IMR-90 (cell line): ENCODE results near the gene CRIM1. TPM values are rescaled to one million over a fixed set of nuclear protein-coding genes. Genes with fewer than 3 reads are reported as not detected.

Experiments
- ATAC-seq: fragments of 200-7000 bp; cut with Tn5 transposase; 2 replicates; pipeline ENCODE4 v1.9.1; 2020; ENCODE audit warnings: low read depth, mild to moderate bottlenecking, moderate library complexity
- BruUV-seq: library from RNA; stranded (reverse); fragments of 400-500 nt; replicated peaks from 2 replicates; lab custom pipeline; 2021; lab: Mats Ljungman, UMichigan
- CTCF ChIA-PET: fragments of 300-600 bp; formaldehyde crosslinking; extraction: SDS; loops from one replicate; lab custom pipeline; 2021; ENCODE audit warnings: antibody characterized with exemption; lab: Yijun Ruan, JAX
- POLR2A ChIA-PET: fragments of 300-600 bp; sonication (Branson Sonifier 250); formaldehyde crosslinking; loops from one replicate; lab custom pipeline; 2022; ENCODE audit warnings: antibody characterized with exemption; ENCODE audit not compliant: unreplicated experiment; lab: Charles Lee
- DNase-seq: peaks from one replicate; pipeline ENCODE4 v3.0.0; 2013
- H2AFZ ChIP-seq: replicated peaks from 2 replicates; pipeline ENCODE3; 2013; ENCODE audit warnings: low read length, mild to moderate bottlenecking; ENCODE audit not compliant: poor library complexity
- H2AK5ac ChIP-seq: 2 replicates; pipeline ENCODE4 v1.6.1; 2013; ENCODE audit warnings: low read depth, low read length, inconsistent platforms
- H2AK9ac ChIP-seq: replicated peaks from 2 replicates; pipeline ENCODE3; 2013; ENCODE audit warnings: mild to moderate bottlenecking, low read depth, low read length, moderate library complexity; ENCODE audit not compliant: poor library complexity
- H2BK120ac ChIP-seq: 2 replicates; pipeline ENCODE4 v1.6.1; 2013; ENCODE audit warnings: low read depth, low read length, inconsistent platforms
- H2BK15ac ChIP-seq: 3 replicates; pipeline ENCODE4 v1.6.1; 2013; ENCODE audit warnings: low read depth, low read length, inconsistent platforms
- H2BK20ac ChIP-seq: 2 replicates; pipeline ENCODE4 v1.6.1; 2013; ENCODE audit warnings: low read depth, mild to moderate bottlenecking, inconsistent platforms, low read length, moderate library complexity
- H2BK5ac ChIP-seq: 2 replicates; pipeline ENCODE4 v1.6.1; 2013; ENCODE audit warnings: mild to moderate bottlenecking, low read depth, low read length, inconsistent platforms; ENCODE audit not compliant: poor library complexity, severe bottlenecking
- H3K14ac ChIP-seq: replicated peaks from 2 replicates; pipeline ENCODE4 v1.6.1; 2013; ENCODE audit warnings: low read depth, low read length, inconsistent platforms
- H3K18ac ChIP-seq: 2 replicates; pipeline ENCODE4 v1.6.1; 2013; ENCODE audit warnings: low read depth, low read length, control low read depth
- H3K23ac ChIP-seq: 2 replicates; pipeline ENCODE4 v1.6.1; 2013; ENCODE audit warnings: low read depth, low read length, inconsistent platforms
- H3K27ac ChIP-seq: 2 replicates; pipeline ENCODE4 v1.5.1; 2013; ENCODE audit warnings: mild to moderate bottlenecking, control low read depth, low read length; ENCODE audit not compliant: insufficient read depth
- H3K27me3 ChIP-seq: 2 replicates; pipeline ENCODE4 v1.6.1; 2013; ENCODE audit warnings: low read length; ENCODE audit not compliant: control insufficient read depth, insufficient read depth
- H3K36me3 ChIP-seq: 2 replicates; pipeline ENCODE4 v1.6.1; 2013; ENCODE audit warnings: low read length, mixed read lengths; ENCODE audit not compliant: control insufficient read depth, insufficient read depth
- H3K4ac ChIP-seq: 2 replicates; pipeline ENCODE4 v1.6.1; 2013; ENCODE audit warnings: low read depth, low read length, inconsistent platforms
- H3K4me1 ChIP-seq: 2 replicates; pipeline ENCODE4 v1.6.1; 2013; ENCODE audit warnings: low read length, mixed read lengths; ENCODE audit not compliant: control insufficient read depth, insufficient read depth
- H3K4me2 ChIP-seq: 2 replicates; pipeline ENCODE4 v1.6.1; 2013; ENCODE audit warnings: low read depth, mild to moderate bottlenecking, control low read depth, low read length, moderate library complexity
- H3K4me3 ChIP-seq: 2 replicates; pipeline ENCODE4 v1.5.1; 2013; ENCODE audit warnings: low read depth, mild to moderate bottlenecking, control low read depth, low read length, moderate library complexity; ENCODE audit not compliant: insufficient read depth
- H3K56ac ChIP-seq: 2 replicates; pipeline ENCODE4 v1.6.1; 2013; ENCODE audit warnings: low read length, inconsistent platforms; ENCODE audit not compliant: insufficient read depth; ENCODE audit errors: extremely low read depth
- H3K79me1 ChIP-seq, 2 experiments: 2 replicates each; pipeline ENCODE4 v1.6.1; 2013; ENCODE audit warnings: low read length in 2 of 2, inconsistent platforms in 1 of 2, low read depth in 1 of 2
- H3K9ac ChIP-seq: 2 replicates; pipeline ENCODE4 v1.6.1; 2013; ENCODE audit warnings: low read depth, low read length, control low read depth
- H3K9me1 ChIP-seq: 2 replicates; pipeline ENCODE4 v1.6.1; 2013; ENCODE audit warnings: low read length, inconsistent platforms; ENCODE audit not compliant: insufficient read depth
- H3K9me3 ChIP-seq: 2 replicates; pipeline ENCODE4 v1.6.1; 2013; ENCODE audit warnings: low read length; ENCODE audit not compliant: control insufficient read depth, insufficient read depth
- H4K20me1 ChIP-seq: 2 replicates; pipeline ENCODE4 v1.6.1; 2013; ENCODE audit warnings: low read length, inconsistent platforms; ENCODE audit not compliant: insufficient read depth
- H4K5ac ChIP-seq: 2 replicates; pipeline ENCODE4 v1.6.1; 2013; ENCODE audit warnings: mild to moderate bottlenecking, low read depth, low read length, control low read depth
- H4K8ac ChIP-seq, 2 experiments: 2 replicates each; pipeline ENCODE4 v1.6.1; 2013; ENCODE audit warnings: low read depth in 2 of 2, low read length in 2 of 2, control low read depth in 1 of 2, inconsistent platforms in 1 of 2
- H4K91ac ChIP-seq: 2 replicates; pipeline ENCODE4 v1.6.1; 2013; ENCODE audit warnings: low read depth, low read length, inconsistent platforms; ENCODE audit not compliant: insufficient read depth
- BHLHE40 ChIP-seq: fragments of 150-350 bp; IDR thresholded peaks from 2 replicates; pipeline ENCODE4 v1.6.1; 2016; ENCODE audit warnings: mild to moderate bottlenecking, low read depth, low read length
- CEBPB ChIP-seq: IDR thresholded peaks from 2 replicates; pipeline ENCODE4 v1.6.1; 2012; ENCODE audit warnings: low read depth, low read length, improper control_type of control experiment
- CHD1 ChIP-seq: IDR thresholded peaks from 2 replicates; pipeline ENCODE4 v1.6.1; 2012; ENCODE audit warnings: low read depth, low read length, improper control_type of control experiment
- CTCF ChIP-seq: conservative IDR thresholded peaks from 2 replicates; pipeline ENCODE4 v1.5.1; 2012; ENCODE audit warnings: mild to moderate bottlenecking, low read depth, low read length, improper control_type of control experiment
- ELK1 ChIP-seq: fragments of 150-350 bp; IDR thresholded peaks from 2 replicates; pipeline ENCODE4 v1.6.1; 2016; ENCODE audit warnings: low read depth, mild to moderate bottlenecking, low read length, moderate library complexity, borderline replicate concordance
- FOS ChIP-seq: fragments of 150-350 bp; IDR thresholded peaks from 2 replicates; pipeline ENCODE4 v1.6.1; 2016; ENCODE audit warnings: low read depth, low read length
- MAFK ChIP-seq: IDR thresholded peaks from 2 replicates; pipeline ENCODE4 v1.6.1; 2012; ENCODE audit warnings: low read depth, low read length, improper control_type of control experiment
- MAZ ChIP-seq: IDR thresholded peaks from 2 replicates; pipeline ENCODE4 v1.6.1; 2012; ENCODE audit warnings: low read depth, mild to moderate bottlenecking, low read length, improper control_type of control experiment, moderate library complexity, borderline replicate concordance
- MXI1 ChIP-seq: IDR thresholded peaks from 2 replicates; pipeline ENCODE4 v1.6.1; 2012; ENCODE audit warnings: low read depth, mild to moderate bottlenecking, low read length, moderate library complexity, borderline replicate concordance
- NFE2L2 ChIP-seq: fragments of 150-350 bp; IDR thresholded peaks from 2 replicates; pipeline ENCODE4 v1.6.1; 2016; ENCODE audit warnings: low read depth, mild to moderate bottlenecking, low read length
- POLR2A ChIP-seq: IDR thresholded peaks from 2 replicates; pipeline ENCODE4 v1.6.1; 2012; ENCODE audit warnings: mild to moderate bottlenecking, low read depth, low read length
- RAD21 ChIP-seq: IDR thresholded peaks from 2 replicates; pipeline ENCODE4 v1.6.1; 2012; ENCODE audit warnings: low read length, improper control_type of control experiment
- RCOR1 ChIP-seq: IDR thresholded peaks from 2 replicates; pipeline ENCODE4 v1.6.1; 2012; ENCODE audit warnings: mild to moderate bottlenecking, low read length, improper control_type of control experiment; ENCODE audit not compliant: insufficient replicate concordance
- RFX5 ChIP-seq: IDR thresholded peaks from 2 replicates; pipeline ENCODE4 v1.8.0; 2012; ENCODE audit warnings: low read depth, mild to moderate bottlenecking, low read length, moderate library complexity
- SMC3 ChIP-seq: fragments of 150-350 bp; IDR thresholded peaks from 2 replicates; pipeline ENCODE4 v1.6.1; 2016; ENCODE audit warnings: low read depth, mild to moderate bottlenecking, antibody characterized with exemption, low read length, moderate library complexity
- USF2 ChIP-seq: fragments of 150-350 bp; IDR thresholded peaks from 2 replicates; pipeline ENCODE4 v1.6.1; 2017; ENCODE audit warnings: mild to moderate bottlenecking, antibody characterized with exemption, low read length, low read depth
- WGBS, 2 experiments: methylation state at CpG; one replicate each; pipeline versions ENCODE4 v1.1.5 to v1.1.7; 2013; ENCODE audit warnings: missing lambda C conversion rate in 2 of 2; ENCODE audit not compliant: insufficient read length in 1 of 2; ENCODE audit errors: extremely low coverage in 2 of 2; 5-methylcytosine and 5-hydroxymethylcytosine counted together
- dilution Hi-C: fragments of 300-500 bp; cut with HindIII; formaldehyde crosslinking; loops from one replicate; pipeline ENCODE4 v1.14.3; 2018; ENCODE audit warnings: low sequenced_read_pairs; ENCODE audit not compliant: unreplicated experiment
- in situ Hi-C: fragments of 300-500 bp; cut with MboI; formaldehyde crosslinking; loops from 3 replicates; pipeline ENCODE4 v1.14.3; 2019; ENCODE audit warnings: low sequenced_read_pairs, inconsistent platforms, mixed read lengths
- intact Hi-C: fragments of 100-400 bp; cut with micrococcal nuclease; formaldehyde crosslinking; loops from 2 replicates; pipeline ENCODE4 v1.10.0; 2022
- polyA plus RNA-seq, 3 experiments: library from polyadenylated mRNA; depleted of rRNA; stranded (reverse); fragments of >200 nt; gene quantifications; 2 replicates each; pipeline ENCODE4 v1.2.3, GENCODE V29; 2012; ENCODE audit warnings: low replicate concordance in 1 of 3
- total RNA-seq: library from RNA; depleted of rRNA; stranded (reverse); fragments of >200 nt; gene quantifications from 2 replicates; pipeline ENCODE4 v1.2.3, GENCODE V29; 2012

CRIM1 gene
- total and polyA plus RNA-seq, 2 of the 4 experiments (the other 2 are of a cell fraction) = 285 to 490 TPM

GRCh38 chr2:36478332-36478738 is 122.8 kb downstream of the CRIM1 start:
- Histone ChIP-seq H3K27me3 (no peaks in the 10 kb centered on the region), H3K4me1 (peaks cover 27% of the 10 kb centered on the region), H2BK120ac (peak overlapping the region; percentile 99), H3K4ac (peak overlapping the region; percentile 100; the same call in 1 of the 2 replicates), H3K23ac (peak overlapping the region; percentile 99; the same call in 1 of the 2 replicates), H3K79me1 (peaks cover 42 to 54% of the 10 kb centered on the region in 2 experiments), H2AFZ (no peak overlapping the region), H2BK5ac (peak overlapping the region; percentile 99), H2AK9ac (no peak overlapping the region), H3K27ac (peak overlapping the region; percentile 21; the same call in 1 of the 2 replicates), H3K9ac (no peak overlapping the region), H3K18ac (peak overlapping the region; percentile 2; the same call in 1 of the 2 replicates), H3K56ac (peak overlapping the region; percentile 83), H3K9me3 (peaks cover 16% of the 10 kb centered on the region), H2AK5ac (0 out of 2 replicates have a peak overlapping the region, but pooled peaks have one; percentile 11), H2BK15ac (peak overlapping the region; percentile 36; the same call in 2 of the 3 replicates), H4K5ac (no peak overlapping the region; the same call in 1 of the 2 replicates), H3K4me3 (no peak overlapping the region), H3K4me2 (no peak overlapping the region), H3K36me3 (peaks cover 42% of the 10 kb centered on the region), H3K9me1 (peaks cover 18% of the 10 kb centered on the region), H2BK20ac (0 out of 2 replicates have a peak overlapping the region, but pooled peaks have one; percentile 60), H4K20me1 (no peaks in the 10 kb centered on the region), H3K14ac (0 out of 2 replicates have a peak overlapping the region, but pooled peaks have one; percentile 16), H4K91ac (peak overlapping the region; percentile 99; the same call in 1 of the 2 replicates), H4K8ac (peak overlapping the region; percentile 97; a peak in 3 of 4 replicates)
- ATAC-seq (peak; percentile 75), DNase-seq (peak; percentile 96)
- in situ Hi-C loops (no loop called here), dilution Hi-C loops (no loop called here), intact Hi-C loops (no loop called here)
- ChIA-PET CTCF (no interaction called here), POLR2A (no interaction called here)
- no TSS peak for BruUV-seq
- TF ChIP-seq USF2 (no peak), MAZ (no peak), POLR2A (no peak), CEBPB (peak; percentile 52), SMC3 (no peak), MAFK (0 out of 2 replicates have a peak, but pooled peaks have one; percentile 16), FOS (peak; percentile 48; the same call in 1 of the 2 replicates), MXI1 (no peak), RFX5 (no peak), RCOR1 (no peak), CHD1 (no peak), NFE2L2 (no peak), ELK1 (no peak), CTCF (no peak), BHLHE40 (no peak), RAD21 (no peak)
- WGBS, 2 experiments = 0% methylated on average over 1 of the region's 4 CpGs; no CpG with 5 or more reads in 1 of the 2 experiments
